ENCODE data around the gene PLCH2. TPM values are rescaled to one million over a fixed set of nuclear protein-coding genes. Genes with fewer than 3 reads are reported as not detected.

Gene PLCH2
- total and polyA plus RNA-seq, 4 donors: 0.33 to 1.3 (median 1.0) TPM; not detected in 1

GRCh38 chr1:2452201-2452931 is 23.7 kb upstream of the PLCH2 start:
- TF ChIP-seq TAF1 (conservative IDR thresholded peaks at IDR 0.05) (no peak), HNF4A (conservative IDR thresholded peaks at IDR 0.05) (no peak), GABPA (IDR thresholded peaks at IDR 0.05 in 1 of 2, conservative IDR thresholded peaks at IDR 0.05 in 1 of 2) (no peak), ZBTB33 (IDR thresholded peaks at IDR 0.05) (no peak), MAX (IDR thresholded peaks at IDR 0.05) (no peak), YY1 (IDR thresholded peaks at IDR 0.05) (no peak), NR2F2 (IDR thresholded peaks at IDR 0.05) (no peak), ATF3 (IDR thresholded peaks at IDR 0.05) (no peak), EGR1 (IDR thresholded peaks at IDR 0.05; ENCODE audit: low read depth in 2 of 2) (no peak), HNF4G (IDR thresholded peaks at IDR 0.05) (no peak), CTCF (IDR thresholded peaks at IDR 0.05; ENCODE audit: low read depth, low read length, missing input control) (no peak), JUND (IDR thresholded peaks at IDR 0.05) (no peak), FOXA2 (IDR thresholded peaks at IDR 0.05) (no peak), RXRA (IDR thresholded peaks at IDR 0.05) (no peak), REST (IDR thresholded peaks at IDR 0.05) (no peak), RAD21 (IDR thresholded peaks at IDR 0.05) (no peak), SP1 (IDR thresholded peaks at IDR 0.05) (no peak), FOXA1 (IDR thresholded peaks at IDR 0.05) (no peak)
- Histone ChIP-seq H3K27ac (ENCODE audit: low read depth in 1 of 2, low read length in 2 of 2) (no peak overlapping the region), H3K4me1 (ENCODE audit: control insufficient read depth in 4 of 4, insufficient read depth in 4 of 4, low read length in 3 of 4) (no peaks in the 10 kb centered on the region), H3K9ac (ENCODE audit: low read depth in 1 of 2, low read length in 2 of 2) (no peak overlapping the region), H3K36me3 (ENCODE audit: control insufficient read depth in 4 of 4, insufficient read depth in 3 of 4, low read depth in 1 of 4, low read length in 3 of 4) (no peaks in the 10 kb centered on the region), H3K4me3 (ENCODE audit: low read depth in 1 of 3, low read length in 3 of 3) (no peak overlapping the region), H3K9me3 (ENCODE audit: control insufficient read depth in 4 of 4, low read length in 3 of 4) (no peaks in the 10 kb centered on the region), H3K27me3 (ENCODE audit: control insufficient read depth in 4 of 4, insufficient read depth in 4 of 4, low read length in 3 of 4) (peaks cover 0 to 3% (median 0%) of the 10 kb centered on the region in 4 donors)
- DNase-seq (ENCODE audit: low spot score): no peak
- WGBS: 59% methylated on average over 21 of the region's 21 CpGs

Measured in liver (tissue), 9 donors.